H9 (cell line): ENCODE data around the gene CTSW. TPM values are rescaled to one million over a fixed set of nuclear protein-coding genes. Genes with fewer than 3 reads are reported as not detected.

Source experiments
- DNase-seq: peaks from one replicate; pipeline ENCODE4 v3.0.0-alpha.2; 2017
- H2AFZ ChIP-seq: one replicate; pipeline ENCODE4 v1.6.1; 2013; ENCODE audit warnings: mild to moderate bottlenecking, low read length, control low read depth, moderate library complexity
- H2AK5ac ChIP-seq: 2 replicates; pipeline ENCODE4 v1.6.1; 2013; ENCODE audit warnings: low read length, control low read depth, mixed read lengths; ENCODE audit not compliant: insufficient read length
- H2BK120ac ChIP-seq: one replicate; pipeline ENCODE4 v1.6.1; 2013; ENCODE audit warnings: low read depth, mild to moderate bottlenecking, low read length, control low read depth, inconsistent platforms; ENCODE audit not compliant: poor library complexity, severe bottlenecking
- H2BK12ac ChIP-seq: 2 replicates; pipeline ENCODE4 v1.6.1; 2013; ENCODE audit warnings: low read length, control low read depth, mixed read lengths, low read depth; ENCODE audit not compliant: insufficient read length
- H2BK15ac ChIP-seq: 2 replicates; pipeline ENCODE4 v1.6.1; 2013; ENCODE audit warnings: low read depth, low read length, control low read depth
- H2BK20ac ChIP-seq: one replicate; pipeline ENCODE4 v1.6.1; 2013; ENCODE audit warnings: low read depth, mild to moderate bottlenecking, low read length, control low read depth, inconsistent platforms; ENCODE audit not compliant: poor library complexity, severe bottlenecking
- H2BK5ac ChIP-seq: 2 replicates; pipeline ENCODE4 v1.6.1; 2013; ENCODE audit warnings: low read length, control low read depth, mixed read lengths; ENCODE audit not compliant: insufficient read length
- H3K14ac ChIP-seq: 2 replicates; pipeline ENCODE4 v1.6.1; 2013; ENCODE audit warnings: low read length, control low read depth; ENCODE audit not compliant: insufficient read depth
- H3K18ac ChIP-seq: 2 replicates; pipeline ENCODE4 v1.6.1; 2013; ENCODE audit warnings: low read depth, mild to moderate bottlenecking, mixed read lengths, low read length, control low read depth; ENCODE audit not compliant: insufficient read length
- H3K23ac ChIP-seq: 2 replicates; pipeline ENCODE4 v1.6.1; 2013; ENCODE audit warnings: low read length, control low read depth, mixed read lengths, low read depth; ENCODE audit not compliant: insufficient read length
- H3K23me2 ChIP-seq: 2 replicates; pipeline ENCODE4 v1.6.1; 2013; ENCODE audit warnings: low read depth, mild to moderate bottlenecking, mixed read lengths, low read length, control low read depth; ENCODE audit not compliant: insufficient read length, poor library complexity, severe bottlenecking
- H3K27ac ChIP-seq: 2 replicates; pipeline ENCODE4 v1.5.1; 2013; ENCODE audit warnings: low read length, control low read depth, mixed read lengths, low read depth; ENCODE audit not compliant: insufficient read length
- H3K27me3 ChIP-seq: 2 replicates; pipeline ENCODE4 v1.6.1; 2013; ENCODE audit warnings: low read length, control low read depth, inconsistent platforms; ENCODE audit not compliant: insufficient read depth
- H3K4ac ChIP-seq: 2 replicates; pipeline ENCODE4 v1.6.1; 2013; ENCODE audit warnings: low read depth, mild to moderate bottlenecking, control low read depth, inconsistent platforms, low read length, moderate library complexity
- H3K4me1 ChIP-seq: 2 replicates; pipeline ENCODE4 v1.6.1; 2013; ENCODE audit warnings: low read length, control low read depth, inconsistent platforms; ENCODE audit not compliant: insufficient read depth
- H3K4me2 ChIP-seq: 2 replicates; pipeline ENCODE4 v1.6.1; 2013; ENCODE audit warnings: low read length, control low read depth, mixed read lengths; ENCODE audit not compliant: insufficient read length, insufficient read depth
- H3K56ac ChIP-seq: 2 replicates; pipeline ENCODE4 v1.6.1; 2013; ENCODE audit warnings: low read depth, mild to moderate bottlenecking, mixed read lengths, low read length, control low read depth; ENCODE audit not compliant: insufficient read length
- H3K79me1 ChIP-seq: 2 replicates; pipeline ENCODE4 v1.6.1; 2013; ENCODE audit warnings: low read depth, mild to moderate bottlenecking, moderate library complexity, low read length, control low read depth, inconsistent platforms; ENCODE audit not compliant: insufficient read depth, poor library complexity, severe bottlenecking
- H3K79me2 ChIP-seq: 2 replicates; pipeline ENCODE4 v1.6.1; 2013; ENCODE audit warnings: low read length, control low read depth, inconsistent platforms; ENCODE audit not compliant: insufficient read depth
- H3K9ac ChIP-seq: 2 replicates; pipeline ENCODE4 v1.6.1; 2013; ENCODE audit warnings: low read length, control low read depth, mixed read lengths; ENCODE audit not compliant: insufficient read length; ENCODE audit errors: extremely low read depth
- H3K9me3 ChIP-seq: one replicate; pipeline ENCODE4 v1.6.1; 2013; ENCODE audit warnings: low read depth, low read length, inconsistent platforms; ENCODE audit not compliant: control insufficient read depth
- H3T11ph ChIP-seq: one replicate; pipeline ENCODE4 v1.6.1; 2013; ENCODE audit warnings: mild to moderate bottlenecking, low read length, control low read depth, inconsistent platforms
- H4K20me1 ChIP-seq: one replicate; pipeline ENCODE4 v1.6.1; 2013; ENCODE audit not compliant: control insufficient read depth, insufficient read length, insufficient read depth
- H4K5ac ChIP-seq: 2 replicates; pipeline ENCODE4 v1.6.1; 2013; ENCODE audit warnings: low read depth, mild to moderate bottlenecking, mixed read lengths, low read length, control low read depth; ENCODE audit not compliant: insufficient read length
- H4K8ac ChIP-seq: replicated peaks from 2 replicates; pipeline ENCODE4 v1.6.1; 2013; ENCODE audit warnings: low read length, control low read depth, mixed read lengths, low read depth; ENCODE audit not compliant: insufficient read length
- H4K91ac ChIP-seq: 2 replicates; pipeline ENCODE4 v1.6.1; 2013; ENCODE audit warnings: low read depth, mild to moderate bottlenecking, moderate library complexity, mixed read lengths, low read length, control low read depth; ENCODE audit not compliant: insufficient read length
- H3K27ac Mint-ChIP-seq, 3 experiments: 2 replicates in 2 of 3; 3 replicates in 1 of 3; pipeline ENCODE4 v1.8.0; 2020 to 2021; ENCODE audit warnings: mixed read lengths in 3 of 3, mild to moderate bottlenecking in 1 of 3, moderate library complexity in 1 of 3
- H3K27me3 Mint-ChIP-seq: 2 replicates; pipeline ENCODE4 v1.8.0; 2021; ENCODE audit warnings: low read depth, mild to moderate bottlenecking, moderate library complexity, mixed read lengths
- H3K36me3 Mint-ChIP-seq, 3 experiments: 2 replicates in 2 of 3; 3 replicates in 1 of 3; pipeline ENCODE4 v1.8.0; 2020 to 2021; ENCODE audit warnings: low read depth in 3 of 3, mixed read lengths in 3 of 3; ENCODE audit not compliant: insufficient read depth in 1 of 3
- H3K4me1 Mint-ChIP-seq, 2 experiments: 2 replicates each; pipeline ENCODE4 v1.8.0; 2020; ENCODE audit warnings: mixed read lengths in 2 of 2
- H3K4me3 Mint-ChIP-seq, 2 experiments: 2 replicates in 1 of 2; 3 replicates in 1 of 2; pipeline ENCODE4 v1.8.0; 2020 to 2021; ENCODE audit warnings: mild to moderate bottlenecking in 2 of 2, mixed read lengths in 2 of 2, moderate library complexity in 1 of 2
- H3K9me3 Mint-ChIP-seq, 2 experiments: 2 replicates in 1 of 2; 3 replicates in 1 of 2; pipeline ENCODE4 v1.8.0; 2020; ENCODE audit warnings: mild to moderate bottlenecking in 2 of 2, mixed read lengths in 2 of 2, moderate library complexity in 1 of 2
- CTCF ChIP-seq: fragments of 200-600 bp; sonication (generic); conservative IDR thresholded peaks from 3 replicates; pipeline ENCODE4 v1.8.0; 2021; ENCODE audit warnings: antibody characterized with exemption, mild to moderate bottlenecking
- WGBS: extraction: QIAGEN DNeasy Blood & Tissue Kit; methylation state at CpG from one replicate; pipeline ENCODE4 v1.1.7; 2013; ENCODE audit warnings: missing lambda C conversion rate, low lambda C conversion rate, mixed read lengths; ENCODE audit not compliant: insufficient read length; ENCODE audit errors: extremely low coverage; 5-methylcytosine and 5-hydroxymethylcytosine counted together
- total RNA-seq: library from RNA; stranded (reverse); gene quantifications from 2 replicates; pipeline ENCODE4 v1.2.1, GENCODE V29; 2021

Gene CTSW
- total RNA-seq, 1 experiment from 2014 or later = not detected

GRCh38 chr11:65903715-65904114 is 24.1 kb downstream of the CTSW start:
- Histone ChIP-seq H4K5ac (no peak overlapping the region), H3K23ac (no peak overlapping the region), H3K27ac (no peak overlapping the region), H3K4me1 (no peaks in the 10 kb centered on the region), H2AFZ (no peak overlapping the region), H3K79me1 (no peaks in the 10 kb centered on the region), H2BK5ac (no peak overlapping the region), H2AK5ac (no peak overlapping the region), H3T11ph (no peak overlapping the region), H2BK20ac (no peak overlapping the region), H3K9ac (no peak overlapping the region), H4K20me1 (no peaks in the 10 kb centered on the region), H3K4me2 (no peak overlapping the region), H4K8ac (no peak overlapping the region), H3K23me2 (peaks cover 9% of the 10 kb centered on the region), H2BK120ac (no peak overlapping the region), H3K9me3 (no peaks in the 10 kb centered on the region), H3K4ac (no peak overlapping the region), H3K79me2 (no peaks in the 10 kb centered on the region), H3K18ac (no peak overlapping the region), H2BK15ac (no peak overlapping the region), H3K27me3 (peaks cover 15% of the 10 kb centered on the region; the same call in 1 of the 2 replicates), H3K56ac (no peak overlapping the region), H2BK12ac (no peak overlapping the region), H3K14ac (no peak overlapping the region), H4K91ac (no peak overlapping the region)
- DNase-seq = no peak
- no peak overlapping the region for H3K4me3 Mint-ChIP-seq
- no peak overlapping the region for H3K27ac Mint-ChIP-seq
- H3K36me3 Mint-ChIP-seq = no peaks in the 10 kb centered on the region
- peaks cover 87% of the 10 kb centered on the region for H3K27me3 Mint-ChIP-seq
- WGBS = no CpG with 5 or more reads among the region's 8 CpGs
- H3K4me1 Mint-ChIP-seq = peaks cover 13 to 17% of the 10 kb centered on the region in 2 experiments
- no peak for TF ChIP-seq CTCF
- no peaks in the 10 kb centered on the region; a peak in 1 of 5 replicates for H3K9me3 Mint-ChIP-seq
